GM19328 (cell line): ENCODE measurements around the gene OBP2A.

Experiments used
- ATAC-seq: cut with Tn5 transposase; IDR thresholded peaks from one replicate; pipeline ENCODE4 v1.9.1; 2021; ENCODE audit warnings: mild to moderate bottlenecking, moderate library complexity; ENCODE audit not compliant: unreplicated experiment

OBP2A gene

DNA sequence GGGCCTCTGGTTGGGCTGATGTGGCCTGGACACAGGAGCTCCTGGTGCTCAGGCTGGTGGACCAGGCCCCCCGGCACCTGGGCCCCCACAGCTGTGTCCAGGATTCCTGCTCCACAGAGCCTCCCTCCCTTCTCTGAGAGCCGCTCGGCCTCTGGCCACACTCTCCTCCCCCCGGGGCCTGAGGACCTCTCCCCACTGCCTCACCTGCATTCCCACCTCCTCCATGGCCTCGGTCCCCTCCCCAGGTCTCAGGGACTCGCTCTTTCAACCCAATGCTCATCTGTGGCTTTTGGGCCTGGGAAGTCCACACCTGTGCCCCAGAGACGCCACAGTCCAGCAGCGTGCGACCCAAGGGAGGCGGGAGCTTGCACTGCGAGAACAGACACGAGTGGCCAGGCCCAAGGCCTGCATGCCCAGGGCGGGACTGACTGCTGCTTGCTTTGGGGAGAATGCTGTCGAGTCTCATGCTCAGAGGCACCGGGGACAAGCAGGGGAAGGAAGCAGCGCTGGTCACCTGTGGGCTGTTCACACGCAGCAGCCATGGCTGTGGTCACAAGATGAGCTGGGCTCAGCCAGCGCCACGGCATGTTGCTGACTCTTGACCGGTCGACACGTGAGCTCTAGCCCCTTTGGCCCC, 30.2 kb downstream of the OBP2A start:
- no peak for ATAC-seq

GRCh38 chr9:135577256-135577655, 31.3 kb downstream of the OBP2A start:
- no peak for ATAC-seq

- ATAC-seq, result no peak
Measured at GRCh38 chr9:135579356-135579755, 33.4 kb downstream of the OBP2A start.

DNA sequence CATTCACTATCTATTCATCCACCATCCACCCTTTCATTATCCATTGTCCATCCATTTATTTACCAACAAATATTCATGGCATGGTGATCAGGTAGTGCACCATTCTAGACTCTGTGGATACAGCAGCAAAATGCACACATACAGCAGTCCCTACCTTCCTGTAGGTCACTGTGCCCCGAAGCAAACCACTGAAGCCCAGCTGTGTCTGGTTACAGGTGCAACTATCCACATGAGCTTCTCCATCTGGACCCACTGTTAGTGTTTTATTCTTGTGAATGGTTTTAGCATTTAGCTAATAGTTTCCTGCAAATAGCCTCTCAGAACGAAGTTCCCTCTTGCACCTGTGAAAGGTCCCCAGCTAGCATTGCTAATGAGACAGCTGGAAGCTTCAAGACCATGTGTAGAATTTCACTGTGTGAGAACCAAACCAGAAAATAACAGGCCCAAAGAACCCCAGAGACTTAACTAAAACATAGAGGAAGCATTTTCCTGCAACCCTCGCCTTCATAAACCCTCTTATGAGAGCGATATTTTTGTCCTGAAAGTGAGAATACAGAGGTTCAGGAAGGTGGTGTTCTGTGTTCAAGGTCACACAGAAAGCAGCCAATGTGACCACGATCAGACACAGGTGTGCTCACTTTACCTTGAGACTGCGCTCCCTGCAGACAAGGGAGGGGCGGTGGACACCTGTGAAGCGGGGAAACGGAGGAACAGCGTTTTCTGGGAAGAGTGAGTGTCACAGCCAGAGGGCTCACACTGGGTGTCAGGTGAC, 34.1 kb downstream of the OBP2A start:
- no peak for ATAC-seq

DNA sequence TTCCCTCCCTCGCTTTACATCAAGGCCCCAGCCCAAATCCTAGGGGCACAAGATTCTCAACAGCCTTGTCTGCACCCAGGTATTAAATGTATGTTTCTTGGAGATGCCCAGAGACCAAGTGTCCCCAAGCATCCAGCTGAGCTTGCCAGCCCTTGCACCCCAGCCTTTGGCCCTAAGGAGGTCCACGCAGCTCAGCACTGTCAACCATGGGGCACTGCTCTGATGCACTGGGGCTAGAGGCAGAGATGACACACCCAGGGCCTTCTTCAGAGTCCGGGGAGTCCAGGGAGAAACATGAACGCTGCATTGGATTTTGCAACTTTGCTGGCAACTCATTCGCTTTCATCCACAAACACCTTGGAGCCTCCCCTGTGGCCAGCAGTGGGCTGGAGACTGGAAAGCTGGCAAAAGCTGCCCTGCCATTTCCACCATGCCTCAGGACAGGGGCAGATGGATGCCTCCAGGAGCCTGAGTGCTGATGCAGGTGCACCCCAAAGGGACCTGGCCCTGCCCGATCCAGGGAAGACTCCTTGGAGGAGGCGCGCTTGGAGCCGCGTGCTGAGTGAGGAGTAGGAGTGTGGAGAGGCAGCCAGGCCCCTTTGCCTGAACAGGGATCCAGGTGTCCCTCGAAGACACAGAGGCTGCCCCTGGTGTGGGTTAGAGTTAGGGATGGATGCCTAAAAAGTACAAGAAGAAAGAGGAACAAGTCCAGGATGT, 34.9 kb downstream of the OBP2A start:
- ATAC-seq, result no peak

GRCh38 chr9:135581636-135582426, 35.9 kb downstream of the OBP2A start:
- no peak for ATAC-seq

GRCh38 chr9:135582541-135582940, 36.6 kb downstream of the OBP2A start:
- ATAC-seq, result no peak

DNA sequence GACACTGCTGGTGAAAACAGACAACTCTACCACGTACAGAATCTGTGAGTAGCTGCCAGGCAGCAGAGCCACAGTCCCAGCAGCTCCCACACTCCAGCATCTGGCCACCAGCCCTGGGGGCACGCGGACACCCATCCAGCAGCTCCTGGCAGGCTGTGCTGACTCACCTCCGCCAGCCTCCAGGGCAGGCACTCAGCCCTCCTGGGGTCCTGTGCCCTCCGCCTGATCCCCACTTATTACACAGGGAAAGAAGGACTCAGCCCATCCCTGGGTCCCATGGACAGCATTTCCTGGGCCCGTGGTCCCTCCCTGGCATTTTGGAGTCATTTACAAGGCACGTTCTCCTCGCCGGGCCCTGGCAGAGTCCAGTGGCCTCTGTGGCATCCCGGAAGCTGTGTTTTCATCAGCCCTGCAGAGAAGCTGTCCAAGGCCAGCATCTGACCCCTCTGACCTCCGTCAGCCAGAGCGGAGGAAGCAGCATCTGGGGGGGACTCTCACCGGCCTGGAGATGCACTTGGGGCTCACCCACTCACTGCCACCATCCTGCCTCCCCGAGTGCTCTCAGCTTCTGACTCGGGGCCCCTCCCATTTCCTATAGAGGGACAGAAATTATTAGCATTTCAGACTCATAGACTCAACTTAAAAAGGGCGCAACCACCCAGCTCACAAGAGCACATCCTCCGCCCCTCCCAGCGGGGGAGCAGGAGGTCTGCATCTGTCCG, 37.2 kb downstream of the OBP2A start:
- no peak for ATAC-seq

DNA sequence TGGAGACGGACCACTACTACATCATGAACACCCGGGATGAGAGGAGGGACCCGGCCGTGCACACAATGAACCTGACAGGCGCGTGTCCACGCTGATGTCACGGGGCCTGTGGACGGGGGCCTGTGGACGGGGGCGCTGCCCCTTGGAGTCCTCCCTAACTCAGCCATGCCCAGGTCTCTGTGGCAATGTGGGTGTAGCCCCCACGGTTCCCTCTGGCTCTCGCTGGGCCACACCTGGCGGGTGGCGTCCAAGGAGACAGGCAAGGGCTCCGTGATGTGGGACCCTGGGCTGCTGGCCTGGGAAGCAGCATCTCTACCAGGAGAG, 37.7 kb downstream of the OBP2A start:
- no peak for ATAC-seq

- ATAC-seq, result no peak
Measured at GRCh38 chr9:135584371-135584770, 38.4 kb downstream of the OBP2A start.

GRCh38 chr9:135584934-135585333, 39.0 kb downstream of the OBP2A start:
- no peak for ATAC-seq

DNA sequence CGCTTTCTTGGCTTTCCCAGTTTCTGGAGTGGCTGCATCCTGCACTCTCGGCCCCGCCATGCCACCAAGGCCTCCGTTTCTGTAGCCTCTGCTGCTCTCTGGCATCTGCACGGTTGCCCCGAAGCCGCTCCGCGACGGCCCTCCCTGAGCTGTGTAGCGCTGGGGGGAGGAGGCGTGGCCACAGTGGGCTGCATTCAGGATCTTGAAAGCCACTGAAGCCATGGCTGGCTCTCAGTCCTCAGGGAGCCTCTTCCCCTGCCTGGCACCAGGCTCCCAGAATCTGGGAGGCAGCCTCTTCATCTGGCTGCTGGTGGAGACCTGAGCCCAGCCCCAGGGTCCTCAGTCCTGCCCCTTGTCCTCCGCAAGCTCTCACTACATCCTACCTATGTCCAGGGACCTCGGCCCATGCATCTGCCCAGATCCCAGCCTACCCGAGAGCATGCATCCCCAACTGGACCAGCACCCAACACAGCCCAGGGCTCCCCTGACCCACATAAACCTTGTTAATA, 40.7 kb downstream of the OBP2A start:
- ATAC-seq, result no peak

- no peak for ATAC-seq
Measured at GRCh38 chr9:135587658-135588057, 41.7 kb downstream of the OBP2A start.

- no peak for ATAC-seq
Measured at GRCh38 chr9:135588371-135588770, 42.4 kb downstream of the OBP2A start.

- no peak for ATAC-seq
Measured at GRCh38 chr9:135588886-135589595, 43.1 kb downstream of the OBP2A start.

- no peak for ATAC-seq
Measured at GRCh38 chr9:135589596-135590485, 43.9 kb downstream of the OBP2A start.

GRCh38 chr9:135590486-135591079, 44.7 kb downstream of the OBP2A start:
- ATAC-seq, result no peak

DNA sequence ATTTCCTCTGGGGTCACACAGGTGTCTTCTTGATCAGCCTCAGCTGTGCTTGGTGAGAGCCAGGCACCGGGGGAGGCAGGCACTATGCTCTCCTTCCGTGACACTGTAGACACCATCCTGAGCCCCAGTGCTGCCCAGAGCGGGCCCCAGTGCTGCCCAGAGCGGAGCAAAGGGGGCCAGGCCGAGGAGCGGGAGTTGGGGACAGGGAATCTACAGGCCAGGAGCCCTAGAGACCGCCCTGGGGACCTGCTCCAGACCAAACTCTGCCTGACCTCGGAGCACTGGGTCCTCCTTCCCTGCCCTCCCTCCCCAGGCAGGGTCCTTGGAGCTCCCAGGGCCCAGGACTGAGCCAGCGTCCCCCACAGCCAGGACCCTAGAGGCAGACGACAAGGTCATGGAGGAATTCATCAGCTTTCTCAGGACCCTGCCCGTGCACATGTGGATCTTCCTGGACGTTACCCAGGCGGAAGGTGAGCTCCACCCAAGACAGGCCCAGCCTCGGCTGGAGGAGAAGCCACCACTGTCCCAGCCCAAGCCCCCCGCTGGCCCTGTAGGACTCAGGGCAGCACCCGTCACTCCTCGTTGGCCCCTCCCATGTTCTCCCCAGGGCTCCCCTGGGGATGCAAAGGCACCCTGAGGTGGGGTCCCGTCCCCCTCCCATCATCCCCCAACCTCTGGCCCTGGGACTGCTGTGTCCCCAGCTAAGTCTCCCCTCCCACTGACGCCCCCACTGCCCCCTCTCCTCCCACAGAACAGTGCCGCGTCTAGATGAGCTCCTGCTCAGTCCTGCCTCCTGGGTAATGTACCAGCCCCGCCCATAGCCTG, 45.8 kb downstream of the OBP2A start:
- ATAC-seq, result no peak
